ENCODE results near the gene FAM240B. TPM values are rescaled to one million over a fixed set of nuclear protein-coding genes. Genes with fewer than 3 reads are reported as not detected.

The FAM240B gene
- total and polyA plus RNA-seq, 2 of the 13 experiments (the other 11 are each of a cell fraction or from before 2014, with no cell fraction given) = not detected

DNA sequence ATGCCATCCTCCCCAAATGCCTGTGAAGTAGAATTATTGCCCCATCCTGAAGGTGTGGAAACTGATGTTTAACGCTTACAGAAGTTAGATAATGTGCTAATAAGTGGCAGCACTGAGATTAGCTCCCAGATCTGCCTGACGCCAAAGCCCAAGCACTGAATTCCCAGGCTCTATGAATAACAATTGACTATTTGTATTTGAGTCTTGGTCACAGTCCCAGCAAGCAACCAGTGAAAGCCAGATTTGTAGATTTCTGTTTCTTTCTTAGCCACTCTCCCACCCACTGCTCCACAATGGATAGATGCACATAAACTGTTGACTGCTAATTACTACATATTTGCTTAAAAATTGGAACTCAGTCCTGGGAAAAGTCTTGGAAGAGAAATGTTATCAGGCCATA, 34.4 kb downstream of the FAM240B start (continued):
- TF ChIP-seq HMGXB4 (CRISPR knock-in tag; IDR thresholded peaks at IDR 0.05; ENCODE audit: borderline replicate concordance in 1 of 2, low read depth in 1 of 2) (no peak), RAD51 (IDR thresholded peaks at IDR 0.05; ENCODE audit: borderline replicate concordance) (no peak), ZBTB3 (CRISPR knock-in tag; IDR thresholded peaks at IDR 0.05; ENCODE audit: borderline replicate concordance, low read depth) (no peak), SOX6 (IDR thresholded peaks at IDR 0.05) (no peak), SOX6 (CRISPR knock-in tag; IDR thresholded peaks at IDR 0.05) (no peak), IRF2 (CRISPR knock-in tag; IDR thresholded peaks at IDR 0.05) (no peak), JUNB (CRISPR knock-in tag; IDR thresholded peaks at IDR 0.05; ENCODE audit: borderline replicate concordance) (no peak)

- POLR2A ChIA-PET = no interaction called here
- H3K4me2 ChIP-seq (ENCODE audit: low read depth, low read length) = no peak overlapping the region
- CTCF ChIA-PET (ENCODE audit: low intra/inter-chr PET ratio, low total read pairs) = no interaction called here
- no TSS peak for BruUV-seq (replicated peaks)
- H3K79me2 ChIP-seq (ENCODE audit: insufficient read depth, low read length) = no peaks in the 10 kb centered on the region
- TF ChIP-seq BHLHE40 (IDR thresholded peaks at IDR 0.05; ENCODE audit: low read length) = peak; percentile 52; the same call in 1 of the 2 replicates
- TF ChIP-seq THAP11 (CRISPR knock-in tag; IDR thresholded peaks at IDR 0.05) = no peak
- 0 out of 2 replicates have a peak, but pooled peaks have one; percentile 28 for TF ChIP-seq CEBPB (IDR thresholded peaks at IDR 0.05; ENCODE audit: borderline replicate concordance, low read depth, low read length)
- TF ChIP-seq, protein P1, sequence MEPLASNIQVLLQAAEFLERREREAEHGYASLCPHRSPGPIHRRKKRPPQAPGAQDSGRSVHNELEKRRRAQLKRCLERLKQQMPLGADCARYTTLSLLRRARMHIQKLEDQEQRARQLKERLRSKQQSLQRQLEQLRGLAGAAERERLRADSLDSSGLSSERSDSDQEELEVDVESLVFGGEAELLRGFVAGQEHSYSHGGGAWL (CRISPR knock-in tag; IDR thresholded peaks at IDR 0.05) = no peak
- no peak for TF ChIP-seq NRL (CRISPR knock-in tag; IDR thresholded peaks at IDR 0.05; ENCODE audit: borderline replicate concordance)
- no peak for TF ChIP-seq MBNL3 (CRISPR knock-in tag; conservative IDR thresholded peaks at IDR 0.05)
- H3K36me3 ChIP-seq (replicated peaks in 1 of 2; ENCODE audit: control insufficient read depth in 1 of 2, insufficient read depth in 2 of 2, low read length in 2 of 2) = no peaks in the 10 kb centered on the region
- FAIRE-seq (no peak), ATAC-seq (no peak), DNase-seq (ENCODE audit: low spot score) (no peak)
- H3K27ac ChIP-seq (ENCODE audit: extremely low read length, insufficient read depth, low read length) = no peak overlapping the region
- H4K20me1 ChIP-seq (ENCODE audit: insufficient read depth, low read length) = no peaks in the 10 kb centered on the region
- in situ Hi-C loops (cut with HindIII; ENCODE audit: extremely low pct_ligation_motif_present, low pct_unique_long_range_greater_than_20kb) = no loop called here
- no peak overlapping the region for H3K9ac ChIP-seq (ENCODE audit: insufficient read depth, low read depth, low read length)
- peaks cover 7% of the 10 kb centered on the region for H3K4me1 ChIP-seq (ENCODE audit: insufficient read depth, low read length)
- H3K4me3 ChIP-seq (replicated peaks in 1 of 3; ENCODE audit: insufficient read depth in 1 of 3, low read depth in 2 of 3, low read length in 3 of 3) = no peak overlapping the region
- H3K27me3 ChIP-seq (ENCODE audit: control insufficient read depth in 1 of 2, insufficient read depth in 2 of 2, low read length in 2 of 2) = peaks cover 2 to 56% of the 10 kb centered on the region in 2 experiments
- H3K9me3 ChIP-seq (ENCODE audit: low read length) = no peaks in the 10 kb centered on the region
- no peak overlapping the region for H2AFZ ChIP-seq (ENCODE audit: low read length)
- intact Hi-C loops (cut with micrococcal nuclease; ENCODE audit: unreplicated experiment) = no loop called here
- 4% methylated on average over 5 of the region's 8 CpGs for WGBS (ENCODE audit: low lambda C conversion rate)
Observed at GRCh38 chr9:38683336-38683735, 36.6 kb downstream of the FAM240B start.
